GM21528 (cell line): ENCODE data around the gene GRXCR1.
A peak's percentile ranks its signal among the peaks of the same experiment; 100 is the strongest.

Experiments
- ATAC-seq: cut with Tn5 transposase; IDR thresholded peaks from one replicate; pipeline ENCODE4 v1.9.1; 2021; ENCODE audit warnings: mild to moderate bottlenecking, moderate library complexity; ENCODE audit not compliant: unreplicated experiment, low FRiP score

Gene GRXCR1

DNA sequence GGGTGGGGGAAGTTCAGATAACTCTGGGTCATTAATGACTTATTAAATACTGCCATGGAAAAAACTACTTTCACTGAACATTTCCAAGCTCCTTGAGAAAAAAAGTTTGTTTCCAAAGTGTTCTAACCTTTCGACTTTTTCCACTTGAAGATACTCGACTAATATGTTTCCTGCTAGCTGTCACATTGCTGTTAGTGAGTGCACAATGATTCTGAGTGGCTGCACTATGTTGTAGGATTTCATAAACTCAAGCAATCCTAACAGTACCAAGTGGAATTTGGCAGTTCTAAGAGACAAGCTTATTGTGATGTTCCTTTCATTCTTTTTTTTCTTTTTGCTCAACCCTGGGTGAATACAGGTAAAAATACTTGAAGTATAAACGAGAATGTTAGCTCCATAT lies 33.4 kb downstream of the GRXCR1 start:
- ATAC-seq = no peak

DNA sequence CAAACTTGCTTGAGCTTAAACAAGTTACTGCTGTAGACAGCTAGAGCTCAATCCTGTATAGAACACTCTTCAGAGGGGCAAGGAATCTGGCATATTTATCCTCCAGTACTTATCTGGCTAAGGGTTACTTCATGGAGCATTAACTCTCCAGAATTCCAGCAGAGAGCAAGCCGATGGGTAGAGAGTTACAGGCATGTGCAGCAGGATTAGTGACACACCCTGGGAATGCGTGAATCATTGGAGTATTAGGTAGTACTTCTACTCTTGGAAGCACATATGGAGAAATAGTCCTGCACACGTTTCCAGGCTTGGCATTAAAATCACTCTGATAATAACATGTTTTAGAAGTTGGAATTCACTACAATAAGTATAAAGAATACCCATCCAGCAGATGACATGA lies 35.4 kb downstream of the GRXCR1 start:
- no peak for ATAC-seq

DNA sequence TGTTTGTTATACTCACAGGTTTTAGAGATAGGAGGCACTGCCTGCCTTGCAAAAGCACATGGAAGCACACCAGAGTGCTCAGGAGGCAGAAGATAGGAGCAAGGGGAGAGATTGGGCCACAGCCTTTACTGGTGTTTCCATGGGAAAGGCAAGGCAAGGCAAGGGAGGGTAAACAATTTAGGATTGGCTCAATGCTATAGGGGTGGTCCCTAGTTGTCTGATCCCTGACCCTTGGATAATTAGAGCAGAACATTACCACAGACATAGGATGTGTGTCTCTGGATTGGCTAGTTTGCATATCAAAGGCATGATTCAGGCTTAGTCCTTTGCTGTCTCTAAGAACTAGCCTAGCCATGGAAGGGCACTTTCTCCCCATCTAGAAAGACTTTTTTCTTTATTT lies 36.1 kb downstream of the GRXCR1 start:
- ATAC-seq = no peak

DNA sequence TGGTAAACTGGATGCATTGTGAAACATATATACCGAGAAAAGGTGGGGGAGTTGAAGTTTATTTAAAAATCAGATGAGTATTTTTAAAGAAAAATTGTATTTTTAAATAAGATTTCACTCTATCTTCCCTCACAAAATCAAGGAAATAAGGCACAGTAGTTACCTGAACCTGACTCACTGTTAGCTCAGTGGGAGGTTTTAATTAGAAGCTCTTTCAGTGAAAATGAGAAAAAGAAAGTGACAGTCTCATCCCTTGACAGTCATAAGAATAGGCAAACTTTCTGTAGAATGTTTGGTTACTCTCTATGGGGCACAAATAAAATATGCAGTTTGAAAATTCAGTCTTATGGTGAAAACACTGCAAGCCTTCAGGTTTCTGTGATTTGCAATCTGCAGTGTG lies 49.7 kb downstream of the GRXCR1 start:
- no peak for ATAC-seq

DNA sequence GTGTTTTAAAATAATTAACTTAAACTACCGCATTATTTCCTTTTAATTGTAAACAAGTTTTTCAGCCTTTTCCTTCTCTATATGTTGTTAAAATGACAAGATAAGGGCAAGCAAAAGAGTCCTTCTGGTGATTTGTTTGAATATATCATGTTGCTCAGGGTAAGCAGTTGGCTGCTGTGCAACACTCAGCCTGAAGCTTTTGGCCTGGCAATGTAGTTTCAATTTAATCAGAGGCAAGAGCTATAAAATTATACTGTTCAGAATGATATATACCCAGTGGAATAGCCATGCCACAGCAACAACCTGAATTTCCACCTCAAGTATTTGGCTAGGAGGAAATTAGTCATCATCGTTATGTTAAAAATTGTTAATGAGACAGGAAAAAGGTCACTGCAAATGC lies 53.4 kb downstream of the GRXCR1 start:
- ATAC-seq = no peak

DNA sequence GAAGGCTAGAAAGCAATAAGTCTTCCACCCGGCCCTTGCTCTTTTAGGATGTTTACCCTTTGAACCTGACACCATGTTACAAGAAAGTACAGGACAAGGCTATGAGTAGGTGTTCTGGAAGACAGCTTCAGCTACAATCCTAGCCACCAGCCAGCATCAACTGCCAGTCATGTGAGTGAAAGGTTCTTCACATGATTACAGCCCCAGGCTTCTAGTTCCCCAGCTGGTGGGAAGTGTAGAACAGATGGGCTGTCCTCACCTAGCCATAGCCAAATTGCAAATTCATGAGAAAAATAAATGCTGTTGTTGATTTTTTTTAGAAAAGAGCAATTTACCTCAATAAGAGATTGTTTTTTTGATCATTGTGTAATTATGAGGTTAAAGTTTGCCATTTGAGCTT lies 60.8 kb downstream of the GRXCR1 start:
- ATAC-seq = no peak

DNA sequence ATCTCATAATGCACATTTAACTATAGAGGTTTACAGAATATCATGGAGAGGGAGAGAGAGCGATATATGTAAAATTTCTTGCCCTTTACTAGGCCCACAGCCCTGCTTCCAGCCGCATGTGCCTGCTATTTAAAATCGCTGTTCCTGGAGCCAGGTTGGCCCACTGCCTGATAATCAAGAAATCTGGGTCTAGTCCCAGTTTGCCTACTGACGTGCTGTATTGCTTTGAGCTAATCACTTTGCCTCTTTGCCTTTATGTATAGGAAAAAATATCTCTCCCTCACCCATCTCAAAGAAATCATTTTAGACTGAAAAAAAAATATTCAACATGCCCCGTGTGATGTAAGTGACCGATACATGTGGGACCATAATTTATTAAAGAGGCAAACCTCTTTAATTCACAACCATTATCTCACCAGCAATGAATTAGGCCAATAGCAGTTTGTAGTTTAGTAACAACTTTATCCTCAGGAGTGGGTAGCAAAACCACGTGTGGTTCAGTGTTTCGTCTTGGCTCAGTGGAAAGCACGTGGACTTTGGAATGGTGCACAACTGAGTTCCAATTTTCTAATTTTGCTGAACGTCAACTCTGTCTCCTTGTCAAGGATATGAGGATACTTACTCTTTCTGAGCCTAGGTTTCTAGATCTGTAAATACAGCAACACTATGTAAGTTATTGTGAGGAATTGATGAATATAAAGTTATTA lies 62.6 kb downstream of the GRXCR1 start:
- no peak for ATAC-seq

DNA sequence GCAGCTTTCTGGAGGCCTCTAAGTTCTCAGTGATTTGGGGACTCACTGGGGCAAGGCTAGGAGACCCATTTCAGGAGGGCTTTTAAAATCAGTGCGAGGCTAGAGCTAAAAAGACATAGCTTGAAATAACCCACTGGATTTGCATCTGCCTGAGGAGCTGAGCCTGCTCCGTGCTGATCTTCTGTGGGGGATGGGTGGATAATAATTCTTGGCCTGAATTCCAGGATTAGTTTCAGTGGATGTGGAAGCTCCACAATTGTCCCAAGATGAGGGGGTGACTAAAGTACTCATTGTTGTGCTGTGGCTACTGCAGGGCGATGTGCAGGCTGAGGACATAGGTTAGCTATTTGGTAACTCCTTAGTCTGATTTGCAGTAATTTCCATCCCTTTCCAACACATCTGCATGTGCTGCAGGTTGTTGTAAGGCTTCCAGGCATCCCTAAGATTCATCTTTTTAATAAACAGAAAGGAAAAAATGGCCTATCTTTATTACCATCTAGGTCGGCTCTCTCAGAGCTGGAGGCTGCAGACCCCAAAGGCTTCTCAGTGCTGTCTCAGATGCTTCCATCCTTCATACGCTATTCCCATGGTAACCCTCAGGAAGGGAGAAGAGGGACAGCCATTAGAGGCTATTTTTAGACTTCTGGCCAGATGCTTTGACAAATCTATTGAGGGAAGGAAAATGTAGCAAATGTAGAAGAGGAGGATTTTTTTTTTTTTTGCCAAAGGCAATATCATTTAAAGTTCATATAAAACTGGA lies 63.4 kb downstream of the GRXCR1 start:
- ATAC-seq = no peak

DNA sequence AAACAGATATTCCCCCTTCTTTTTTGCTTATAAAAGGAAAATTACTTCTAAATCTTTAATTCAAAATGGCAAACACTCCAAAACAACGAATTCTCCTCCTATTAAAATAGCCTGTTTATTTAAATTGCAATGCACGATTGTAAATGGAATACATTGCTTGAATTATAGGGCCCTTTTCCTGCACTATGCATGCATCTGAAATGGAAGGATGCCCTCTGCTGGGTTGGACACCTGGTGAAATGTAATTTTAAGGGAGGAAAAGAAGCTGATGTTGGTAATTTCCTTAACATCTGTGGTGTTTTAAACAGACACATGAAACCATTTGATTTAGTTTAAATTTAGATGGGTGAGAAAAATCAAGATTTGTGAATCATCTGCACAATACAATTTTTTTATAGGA lies 72.8 kb downstream of the GRXCR1 start:
- ATAC-seq = no peak

DNA sequence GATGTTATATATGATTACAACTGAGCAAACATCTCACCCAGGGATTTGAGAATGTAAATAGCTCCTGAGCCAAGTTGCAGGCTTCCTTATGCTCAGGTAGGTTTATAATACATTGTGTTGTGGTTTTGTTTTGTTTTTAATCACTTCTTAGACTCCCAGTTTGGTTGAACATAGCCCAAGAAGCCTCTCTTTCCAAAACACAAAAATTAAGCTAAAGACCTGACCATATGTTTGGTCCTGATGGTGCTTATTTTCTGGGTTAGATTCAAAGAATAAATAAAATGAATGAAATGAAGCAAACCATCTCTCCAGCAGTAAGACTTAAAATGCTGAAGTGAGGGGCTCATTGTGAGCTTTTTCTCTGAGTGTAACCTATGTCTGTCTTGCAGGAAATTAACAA lies 93.5 kb downstream of the GRXCR1 start:
- ATAC-seq = no peak

DNA sequence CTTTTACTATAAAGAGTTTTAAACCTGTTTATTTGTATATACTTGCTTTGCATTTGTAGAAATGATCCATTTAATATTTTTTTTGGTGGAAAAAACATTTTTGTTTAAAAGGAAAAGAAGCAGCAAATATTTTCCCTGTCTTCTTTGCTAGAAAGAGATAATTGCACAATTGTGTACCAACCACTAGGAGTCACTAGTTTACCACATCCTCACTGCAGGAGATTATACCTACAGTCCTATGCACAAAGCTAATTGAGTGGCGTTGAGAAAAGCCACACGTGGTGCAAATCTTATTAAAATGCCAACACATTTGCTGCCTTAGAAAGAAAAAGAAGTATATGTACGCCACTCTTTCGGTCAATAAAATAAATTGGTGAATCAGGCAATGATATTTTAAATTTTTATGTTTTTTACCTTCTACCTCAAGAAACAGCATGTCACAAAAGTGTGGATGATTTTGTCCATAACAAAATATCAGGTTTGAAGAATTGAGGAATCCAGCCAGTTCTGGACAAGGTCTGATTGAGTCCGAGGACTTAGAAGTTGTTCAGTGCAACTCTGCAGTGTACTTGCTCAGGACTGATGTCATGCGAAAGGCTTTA lies 102.9 kb downstream of the GRXCR1 start:
- ATAC-seq = peak; percentile 89

DNA sequence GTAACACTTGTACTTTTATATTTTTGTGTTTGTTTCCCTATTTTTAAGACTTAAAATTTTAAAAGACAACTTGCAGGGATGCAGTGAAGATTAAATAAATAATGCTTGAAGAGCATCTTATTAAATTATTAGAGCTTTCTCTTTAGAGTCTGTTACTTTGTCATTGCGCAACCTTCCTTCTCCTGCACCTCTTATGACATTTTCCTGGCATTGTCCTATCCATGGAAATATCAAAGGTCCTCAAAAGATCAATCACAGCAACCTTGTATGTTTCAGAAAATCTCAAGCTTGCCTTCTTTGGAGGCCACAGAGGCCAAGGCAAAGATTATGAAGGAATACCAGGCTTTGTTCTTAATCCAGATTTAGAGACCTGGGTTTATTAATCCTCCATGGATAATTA lies 116.3 kb downstream of the GRXCR1 start:
- ATAC-seq = no peak

DNA sequence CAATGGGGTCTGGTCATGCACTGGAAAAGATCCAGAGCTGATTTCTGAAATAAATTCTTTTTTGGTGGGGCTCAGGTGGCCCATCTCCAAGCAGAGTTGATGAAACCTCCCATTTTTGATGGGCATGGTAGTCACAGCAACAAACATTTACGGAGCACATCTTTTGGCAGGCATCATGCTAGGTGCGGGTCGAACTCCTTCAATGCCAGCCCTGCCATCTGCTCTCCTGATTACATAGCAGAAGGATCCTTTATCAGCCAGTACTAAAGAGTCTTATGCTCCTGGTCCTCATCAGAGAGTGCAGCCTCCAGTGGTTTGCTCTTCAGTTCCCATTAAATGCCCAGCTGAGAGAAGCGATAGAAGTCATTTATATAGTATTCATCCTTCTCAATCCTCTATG lies 121.7 kb downstream of the GRXCR1 start:
- no peak for ATAC-seq

DNA sequence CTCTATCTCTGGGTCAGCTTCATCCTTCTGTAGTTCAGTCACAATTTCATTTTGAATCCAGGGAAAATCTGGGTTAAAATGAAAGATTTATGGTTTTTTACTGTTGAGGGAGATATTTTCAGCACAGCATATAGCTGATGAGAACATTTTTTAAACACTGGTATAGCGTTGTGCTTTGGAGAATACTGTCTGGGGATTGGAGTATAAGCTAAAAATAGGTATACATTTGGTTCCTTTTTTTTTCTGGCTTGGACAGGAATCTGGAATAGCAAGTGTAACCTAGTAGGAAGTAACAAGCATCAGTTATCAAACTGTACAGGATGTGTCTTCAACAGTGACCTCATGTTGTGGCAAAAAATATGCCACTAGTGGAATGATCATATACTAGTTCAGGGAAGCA lies 149.1 kb downstream of the GRXCR1 start:
- no peak for ATAC-seq

DNA sequence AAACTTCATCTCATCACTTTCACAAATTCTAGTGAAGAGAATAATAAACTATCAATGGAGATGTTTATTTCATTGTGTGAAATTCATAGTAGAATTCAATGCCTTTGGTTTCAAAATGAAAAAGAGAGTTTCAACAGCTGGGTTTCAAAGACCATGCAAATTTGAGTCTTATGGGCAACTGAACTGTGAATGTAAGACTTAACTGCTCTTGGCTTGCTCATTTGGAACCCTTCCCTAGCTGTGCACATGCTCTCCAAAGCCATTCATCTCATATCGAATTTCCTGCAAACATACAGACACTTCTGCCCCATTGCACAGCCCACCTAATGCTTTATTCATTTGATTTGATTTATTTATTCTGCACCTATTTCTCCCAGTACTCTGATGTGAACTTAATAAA lies 154.5 kb downstream of the GRXCR1 start:
- ATAC-seq = no peak

DNA sequence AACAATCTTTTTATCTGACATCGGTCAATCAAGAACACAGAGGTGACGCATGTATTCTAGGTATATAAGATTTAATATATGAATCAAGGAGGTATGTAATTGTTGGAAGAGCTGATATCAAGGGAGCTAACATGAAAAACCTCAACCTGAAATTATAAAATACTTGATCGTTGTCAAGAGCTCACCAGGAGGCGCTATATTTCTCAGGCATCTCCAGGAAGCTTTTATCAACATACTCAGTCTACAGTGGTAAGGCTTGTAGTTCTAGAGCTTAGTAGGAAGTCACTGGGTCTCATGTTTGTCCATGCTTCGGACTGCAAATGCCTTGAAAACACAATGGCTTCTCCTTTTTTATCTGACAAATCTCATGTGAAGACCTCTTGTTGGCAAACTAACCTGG lies 156.1 kb downstream of the GRXCR1 start:
- ATAC-seq = no peak

DNA sequence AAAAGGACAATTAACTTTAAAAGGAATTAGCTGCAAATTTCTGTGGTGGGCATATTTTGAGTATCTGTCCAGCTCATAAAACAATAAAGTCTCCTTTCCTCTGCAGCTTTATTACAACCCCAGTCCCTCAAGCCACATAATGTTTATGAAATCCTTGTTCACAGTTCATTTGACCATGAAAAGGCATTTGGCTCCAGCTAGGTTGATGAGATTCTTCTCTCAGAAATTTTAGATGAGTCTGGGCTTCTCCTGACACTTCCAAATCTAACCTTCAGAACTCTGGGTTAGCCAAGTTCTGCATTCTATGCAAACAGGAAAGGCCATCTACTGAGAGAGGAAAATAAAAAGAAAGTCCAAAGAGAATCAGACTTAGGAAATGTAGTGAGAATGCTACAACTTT lies 156.8 kb downstream of the GRXCR1 start:
- no peak for ATAC-seq

DNA sequence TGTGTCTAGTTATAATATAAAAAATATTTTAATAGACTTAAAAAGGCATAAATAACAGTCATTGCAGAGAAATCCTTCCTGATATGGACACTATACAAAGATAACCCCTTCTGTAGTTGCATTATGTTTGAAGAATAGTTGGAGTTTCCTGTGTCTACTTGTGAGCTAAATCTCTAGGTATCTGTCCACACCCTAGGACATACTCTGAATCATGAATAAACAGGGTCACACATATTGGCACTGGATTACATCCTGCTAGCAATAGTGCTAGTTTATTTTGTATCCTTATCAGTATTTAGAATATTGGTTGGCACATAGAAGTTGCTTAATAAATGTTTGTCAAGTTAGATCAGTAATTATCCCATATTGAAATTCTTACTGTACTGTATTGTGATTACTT lies 173.9 kb downstream of the GRXCR1 start:
- ATAC-seq = no peak

DNA sequence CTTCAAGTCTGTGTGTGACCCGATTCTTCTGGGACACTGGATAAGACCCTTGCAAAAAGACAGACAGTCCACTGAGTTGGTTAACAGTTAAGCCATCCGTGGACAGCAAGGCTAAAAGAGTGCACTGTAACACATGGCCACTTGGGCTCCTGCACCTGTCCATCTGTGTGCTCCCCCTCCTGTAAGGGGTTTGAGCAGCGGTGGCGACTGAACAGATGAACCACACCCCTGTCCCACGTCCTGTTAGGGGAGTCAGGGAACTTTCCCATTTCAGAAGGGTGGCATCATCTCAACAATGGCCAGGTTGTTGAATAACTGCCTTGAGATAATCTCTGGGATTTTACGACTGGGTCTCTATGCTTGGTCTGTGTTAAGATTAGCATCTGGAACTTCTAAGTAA lies 178.6 kb downstream of the GRXCR1 start:
- no peak for ATAC-seq
